ENCODE results near the gene TBC1D5. TPM values are rescaled to one million over a fixed set of nuclear protein-coding genes. Genes with fewer than 3 reads are reported as not detected.

The TBC1D5 gene
- total and polyA plus RNA-seq, 2 donors (not counting 1 experiment from before 2014, with no cell fraction given), result 22.6 to 111 TPM

DNA sequence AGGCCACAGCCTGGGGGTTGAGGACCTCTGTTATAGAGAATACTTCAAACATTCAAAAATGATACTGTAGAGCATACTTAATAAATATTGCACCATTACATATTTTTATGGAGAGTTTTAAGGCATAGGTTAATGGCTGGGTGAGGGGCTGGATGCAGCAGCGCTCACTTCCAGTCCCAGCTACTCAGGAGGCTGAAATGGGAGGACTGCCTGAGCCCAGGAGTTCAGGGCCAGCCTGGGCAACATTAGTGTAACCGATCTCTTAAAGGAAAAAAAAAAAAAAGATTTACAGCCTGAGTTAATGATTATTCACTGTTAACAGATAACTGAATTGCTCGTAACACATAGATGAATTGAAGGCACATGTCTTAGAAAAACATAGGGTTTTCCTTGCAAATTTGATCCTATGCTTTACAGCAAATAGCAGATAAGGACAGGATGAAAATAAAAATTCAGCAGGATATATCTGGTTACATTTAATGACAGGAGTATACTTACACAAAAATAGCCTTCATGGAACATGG lies 282.9 kb downstream of the TBC1D5 start:
- no peaks in the 10 kb centered on the region for H3K27me3 Mint-ChIP-seq
- intact Hi-C loops (cut with micrococcal nuclease), result no loop called here
- Histone ChIP-seq H3K79me2 (ENCODE audit: control insufficient read depth, insufficient read depth, low read length) (no peaks in the 10 kb centered on the region), H3K4me1 (ENCODE audit: control insufficient read depth in 2 of 2, insufficient read depth in 2 of 2, low read length in 2 of 2) (no peaks in the 10 kb centered on the region), H3K9me3 (ENCODE audit: control extremely low read depth in 1 of 3, control insufficient read depth in 2 of 3, insufficient read depth in 1 of 3, low read length in 2 of 3) (peaks cover 0 to 2% (median 0%) of the 10 kb centered on the region in 3 donors), H3K4me3 (ENCODE audit: control extremely low read depth in 1 of 5, extremely low read depth in 1 of 5, insufficient read depth in 1 of 5, low read depth in 2 of 5, low read length in 4 of 5) (no peak overlapping the region), H4K20me1 (ENCODE audit: control insufficient read depth, insufficient read depth, low read length, poor library complexity, severe bottlenecking) (no peaks in the 10 kb centered on the region), H3K27ac (ENCODE audit: low read length in 2 of 2) (no peak overlapping the region), H3K9ac (ENCODE audit: low read length) (no peak overlapping the region), H2AFZ (ENCODE audit: insufficient read depth, low read depth, low read length, poor library complexity, severe bottlenecking) (no peak overlapping the region), H3K36me3 (replicated peaks in 1 of 2; ENCODE audit: control extremely low read depth in 1 of 2, control insufficient read depth in 1 of 2, extremely low read depth in 1 of 2, insufficient read depth in 2 of 2, low read length in 1 of 2) (peaks cover 3 to 9% of the 10 kb centered on the region in 2 experiments), H3K27me3 (replicated peaks in 1 of 4; ENCODE audit: control extremely low read depth in 1 of 4, control insufficient read depth in 3 of 4, insufficient read depth in 4 of 4, low read length in 3 of 4) (no peaks in the 10 kb centered on the region), H3K4me2 (replicated peaks; ENCODE audit: low read depth, low read length, poor library complexity, severe bottlenecking) (no peak overlapping the region)
- H3K9me3 Mint-ChIP-seq (ENCODE audit: insufficient read depth), result peaks cover 5% of the 10 kb centered on the region
- ChIA-PET CTCF (no interaction called here), POLR2A (no interaction called here)
- TF ChIP-seq, protein P1, sequence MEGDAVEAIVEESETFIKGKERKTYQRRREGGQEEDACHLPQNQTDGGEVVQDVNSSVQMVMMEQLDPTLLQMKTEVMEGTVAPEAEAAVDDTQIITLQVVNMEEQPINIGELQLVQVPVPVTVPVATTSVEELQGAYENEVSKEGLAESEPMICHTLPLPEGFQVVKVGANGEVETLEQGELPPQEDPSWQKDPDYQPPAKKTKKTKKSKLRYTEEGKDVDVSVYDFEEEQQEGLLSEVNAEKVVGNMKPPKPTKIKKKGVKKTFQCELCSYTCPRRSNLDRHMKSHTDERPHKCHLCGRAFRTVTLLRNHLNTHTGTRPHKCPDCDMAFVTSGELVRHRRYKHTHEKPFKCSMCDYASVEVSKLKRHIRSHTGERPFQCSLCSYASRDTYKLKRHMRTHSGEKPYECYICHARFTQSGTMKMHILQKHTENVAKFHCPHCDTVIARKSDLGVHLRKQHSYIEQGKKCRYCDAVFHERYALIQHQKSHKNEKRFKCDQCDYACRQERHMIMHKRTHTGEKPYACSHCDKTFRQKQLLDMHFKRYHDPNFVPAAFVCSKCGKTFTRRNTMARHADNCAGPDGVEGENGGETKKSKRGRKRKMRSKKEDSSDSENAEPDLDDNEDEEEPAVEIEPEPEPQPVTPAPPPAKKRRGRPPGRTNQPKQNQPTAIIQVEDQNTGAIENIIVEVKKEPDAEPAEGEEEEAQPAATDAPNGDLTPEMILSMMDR (IDR thresholded peaks at IDR 0.05), result no peak
- no peak for TF ChIP-seq EZH2 (IDR thresholded peaks at IDR 0.05; ENCODE audit: borderline replicate concordance, insufficient read depth, low read depth, low read length, poor library complexity, severe bottlenecking)
- H3K4me3 Mint-ChIP-seq, result no peak overlapping the region
- no peak overlapping the region for H3K27ac Mint-ChIP-seq
- ATAC-seq (ENCODE audit: low read depth), result no peak
- no peaks in the 10 kb centered on the region for H3K4me1 Mint-ChIP-seq
- 100% methylated on average over 1 of the region's 3 CpGs for WGBS (ENCODE audit: insufficient coverage)
- no peak for DNase-seq

DNA sequence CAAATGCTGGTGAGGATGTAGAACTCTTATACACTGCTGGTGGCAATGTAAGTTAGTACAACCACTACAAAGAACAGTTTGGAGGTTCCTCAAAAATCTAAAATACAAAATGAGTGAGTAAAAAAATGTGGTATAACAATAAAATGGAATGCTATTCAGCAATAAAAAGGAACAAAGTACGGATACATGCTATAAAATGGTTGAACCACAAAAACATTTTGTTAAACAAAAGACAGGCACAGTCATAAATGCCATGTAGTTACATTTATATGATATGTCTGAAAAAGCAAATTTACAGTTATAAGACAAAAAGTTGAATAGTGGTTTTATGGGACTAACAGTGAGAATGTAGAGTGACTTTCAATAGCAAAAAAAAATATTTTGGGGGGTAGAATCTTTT lies 285.8 kb downstream of the TBC1D5 start:
- Histone ChIP-seq H3K9me3 (ENCODE audit: control extremely low read depth in 1 of 3, control insufficient read depth in 2 of 3, insufficient read depth in 1 of 3, low read length in 2 of 3) (peaks cover 0 to 2% (median 0%) of the 10 kb centered on the region in 3 donors), H3K4me3 (ENCODE audit: control extremely low read depth in 1 of 5, extremely low read depth in 1 of 5, insufficient read depth in 1 of 5, low read depth in 2 of 5, low read length in 4 of 5) (no peak overlapping the region), H3K4me1 (ENCODE audit: control insufficient read depth in 2 of 2, insufficient read depth in 2 of 2, low read length in 2 of 2) (no peaks in the 10 kb centered on the region), H3K27ac (ENCODE audit: low read length in 2 of 2) (no peak overlapping the region), H3K27me3 (replicated peaks in 1 of 4; ENCODE audit: control extremely low read depth in 1 of 4, control insufficient read depth in 3 of 4, insufficient read depth in 4 of 4, low read length in 3 of 4) (no peaks in the 10 kb centered on the region), H3K79me2 (ENCODE audit: control insufficient read depth, insufficient read depth, low read length) (peaks cover 3% of the 10 kb centered on the region), H3K4me2 (replicated peaks; ENCODE audit: low read depth, low read length, poor library complexity, severe bottlenecking) (no peak overlapping the region), H3K36me3 (replicated peaks in 1 of 2; ENCODE audit: control extremely low read depth in 1 of 2, control insufficient read depth in 1 of 2, extremely low read depth in 1 of 2, insufficient read depth in 2 of 2, low read length in 1 of 2) (peaks cover 3% of the 10 kb centered on the region in 2 experiments), H4K20me1 (ENCODE audit: control insufficient read depth, insufficient read depth, low read length, poor library complexity, severe bottlenecking) (no peaks in the 10 kb centered on the region), H2AFZ (ENCODE audit: insufficient read depth, low read depth, low read length, poor library complexity, severe bottlenecking) (no peak overlapping the region), H3K9ac (ENCODE audit: low read length) (no peak overlapping the region)
- H3K9me3 Mint-ChIP-seq (ENCODE audit: insufficient read depth), result peaks cover 7% of the 10 kb centered on the region
- CTCF ChIA-PET, result no interaction called here
- POLR2A ChIA-PET, result no interaction called here
- TF ChIP-seq, protein P1 (IDR thresholded peaks at IDR 0.05), result no peak
- TF ChIP-seq EZH2 (IDR thresholded peaks at IDR 0.05; ENCODE audit: borderline replicate concordance, insufficient read depth, low read depth, low read length, poor library complexity, severe bottlenecking), result no peak
- no peak for ATAC-seq (ENCODE audit: low read depth)
- H3K4me1 Mint-ChIP-seq, result peaks cover 14% of the 10 kb centered on the region
- WGBS (ENCODE audit: insufficient coverage), result no CpG with 5 or more reads among the region's 1 CpG
- H3K27me3 Mint-ChIP-seq, result no peaks in the 10 kb centered on the region
- no peak overlapping the region for H3K27ac Mint-ChIP-seq
- intact Hi-C loops (cut with micrococcal nuclease), result no loop called here
- H3K4me3 Mint-ChIP-seq, result no peak overlapping the region
- DNase-seq, result no peak

Data from B cell (primary cell).